A673 (cell line): ENCODE results near the gene TTYH1. TPM values are rescaled to one million over a fixed set of nuclear protein-coding genes. Genes with fewer than 3 reads are reported as not detected.
"Not testable (repeated sequence)": the region's sequence is repeated elsewhere in the genome, so short reads cannot be mapped to it uniquely, and the experiment has no call there.

Experiments used
- BruUV-seq: library from RNA; stranded (reverse); fragments of 400-500 nt; replicated peaks from 2 replicates; lab custom pipeline; 2021; lab: Mats Ljungman, UMichigan
- CTCF ChIA-PET: fragments of 300-600 bp; sonication (Branson Sonifier 250); formaldehyde crosslinking; loops from one replicate; lab custom pipeline; 2022; ENCODE audit warnings: antibody characterized with exemption; lab: Charles Lee
- POLR2A ChIA-PET: fragments of 300-600 bp; sonication (Branson Sonifier 250); formaldehyde crosslinking; loops from one replicate; lab custom pipeline; 2022; ENCODE audit warnings: antibody characterized with exemption; ENCODE audit not compliant: low non-redundant PET; lab: Charles Lee
- DNase-seq: peaks from one replicate; pipeline ENCODE4 v3.0.0-alpha.2; 2015; ENCODE audit warnings: low spot score
- H3K27ac ChIP-seq: fragments of 200-600 bp; sonication (generic); 2 replicates; pipeline ENCODE4 v1.5.1; 2016; ENCODE audit warnings: mixed run types, low read depth, mild to moderate bottlenecking, mixed read lengths, antibody characterized with exemption, low read length; ENCODE audit not compliant: poor library complexity, severe bottlenecking
- H3K27me3 ChIP-seq: fragments of 200-600 bp; sonication (generic); replicated peaks from 2 replicates; pipeline ENCODE4 v1.6.1; 2017; ENCODE audit warnings: mixed run types, low read depth, mild to moderate bottlenecking, mixed read lengths, antibody characterized with exemption, low read length; ENCODE audit not compliant: insufficient read depth, poor library complexity
- H3K36me3 ChIP-seq: fragments of 200-600 bp; sonication (generic); 2 replicates; pipeline ENCODE4 v1.6.1; 2016; ENCODE audit warnings: mixed run types, mild to moderate bottlenecking, mixed read lengths, antibody characterized with exemption, low read length; ENCODE audit not compliant: insufficient read depth, poor library complexity, severe bottlenecking
- H3K4me1 ChIP-seq: fragments of 200-600 bp; sonication (generic); 2 replicates; pipeline ENCODE4 v1.6.1; 2017; ENCODE audit warnings: mixed run types, mild to moderate bottlenecking, mixed read lengths, antibody characterized with exemption, low read length; ENCODE audit not compliant: insufficient read depth, poor library complexity, severe bottlenecking
- H3K4me3 ChIP-seq: fragments of 200-600 bp; sonication (generic); 2 replicates; pipeline ENCODE4 v1.5.1; 2016; ENCODE audit warnings: low read depth, mixed run types, mild to moderate bottlenecking, mixed read lengths, low read length; ENCODE audit not compliant: poor library complexity, severe bottlenecking
- H3K9me3 ChIP-seq: fragments of 200-600 bp; sonication (generic); 2 replicates; pipeline ENCODE4 v1.6.1; 2016; ENCODE audit warnings: mixed run types, low read depth, mild to moderate bottlenecking, mixed read lengths, antibody characterized with exemption, low read length; ENCODE audit not compliant: poor library complexity, severe bottlenecking
- EZH2 ChIP-seq: fragments of 200-600 bp; sonication (generic); IDR thresholded peaks from 2 replicates; pipeline ENCODE4 v1.6.1; 2017; ENCODE audit warnings: borderline replicate concordance, low read depth, mild to moderate bottlenecking, mixed read lengths, antibody characterized with exemption, low read length; ENCODE audit not compliant: poor library complexity, severe bottlenecking
- intact Hi-C: fragments of 100-400 bp; cut with micrococcal nuclease; formaldehyde crosslinking; loops from one replicate; pipeline ENCODE4 v1.10.0; 2022; ENCODE audit not compliant: unreplicated experiment
- total RNA-seq: library from RNA; stranded (reverse); gene quantifications from 2 replicates; pipeline ENCODE4 v1.2.3, GENCODE V29; 2021
- TF ChIP-seq, protein P1 (sequence below): fragments of 300-800, 200-600 bp; sonication (generic); conservative IDR thresholded peaks from 2 replicates; pipeline ENCODE4 v1.5.1; 2017; ENCODE audit warnings: low read depth, mild to moderate bottlenecking, antibody characterized with exemption, low read length, moderate library complexity, mixed read lengths

Gene TTYH1
- total RNA-seq, 1 experiment from 2014 or later = 3.0 TPM

DNA sequence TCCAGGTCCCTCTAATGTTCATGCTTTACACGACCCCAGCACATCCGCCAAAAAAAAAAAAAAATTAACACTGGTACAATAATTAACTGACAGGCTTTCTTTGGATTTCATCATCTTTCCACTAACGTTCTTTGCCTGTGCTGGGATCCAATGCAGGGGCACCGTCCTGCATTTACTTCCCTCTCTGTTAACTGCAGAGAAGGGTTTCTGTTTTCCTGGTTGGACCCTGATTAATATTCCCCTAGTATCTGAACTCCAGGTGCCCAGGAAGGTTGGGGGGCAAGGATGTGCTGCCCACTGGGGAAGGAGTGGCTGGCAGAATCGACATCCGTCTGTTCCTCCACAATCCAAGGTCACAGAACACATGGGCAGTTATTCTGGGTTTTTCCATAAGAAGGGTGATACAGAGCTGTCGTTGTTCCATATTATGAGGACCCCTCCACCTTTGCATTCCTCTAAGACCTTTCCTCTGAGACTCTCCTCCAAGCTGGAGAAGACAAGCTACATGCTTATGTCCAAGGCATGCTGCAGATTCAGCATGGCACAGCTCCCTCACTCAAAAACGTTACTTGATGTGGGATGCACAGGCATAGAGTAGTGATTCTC, 46.1 kb upstream of the TTYH1 start:
- ChIA-PET CTCF (no interaction called here), POLR2A (no interaction called here)
- Histone ChIP-seq H3K4me1 (no peaks in the 10 kb centered on the region), H3K9me3 (no peaks in the 10 kb centered on the region), H3K4me3 (no peak overlapping the region), H3K27ac (no peak overlapping the region), H3K36me3 (no peaks in the 10 kb centered on the region), H3K27me3 (no peaks in the 10 kb centered on the region)
- DNase-seq = no peak
- TF ChIP-seq EZH2 = no peak
- TF ChIP-seq, protein P1, sequence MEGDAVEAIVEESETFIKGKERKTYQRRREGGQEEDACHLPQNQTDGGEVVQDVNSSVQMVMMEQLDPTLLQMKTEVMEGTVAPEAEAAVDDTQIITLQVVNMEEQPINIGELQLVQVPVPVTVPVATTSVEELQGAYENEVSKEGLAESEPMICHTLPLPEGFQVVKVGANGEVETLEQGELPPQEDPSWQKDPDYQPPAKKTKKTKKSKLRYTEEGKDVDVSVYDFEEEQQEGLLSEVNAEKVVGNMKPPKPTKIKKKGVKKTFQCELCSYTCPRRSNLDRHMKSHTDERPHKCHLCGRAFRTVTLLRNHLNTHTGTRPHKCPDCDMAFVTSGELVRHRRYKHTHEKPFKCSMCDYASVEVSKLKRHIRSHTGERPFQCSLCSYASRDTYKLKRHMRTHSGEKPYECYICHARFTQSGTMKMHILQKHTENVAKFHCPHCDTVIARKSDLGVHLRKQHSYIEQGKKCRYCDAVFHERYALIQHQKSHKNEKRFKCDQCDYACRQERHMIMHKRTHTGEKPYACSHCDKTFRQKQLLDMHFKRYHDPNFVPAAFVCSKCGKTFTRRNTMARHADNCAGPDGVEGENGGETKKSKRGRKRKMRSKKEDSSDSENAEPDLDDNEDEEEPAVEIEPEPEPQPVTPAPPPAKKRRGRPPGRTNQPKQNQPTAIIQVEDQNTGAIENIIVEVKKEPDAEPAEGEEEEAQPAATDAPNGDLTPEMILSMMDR = no peak
- intact Hi-C loops = no loop called here
- no TSS peak for BruUV-seq

DNA sequence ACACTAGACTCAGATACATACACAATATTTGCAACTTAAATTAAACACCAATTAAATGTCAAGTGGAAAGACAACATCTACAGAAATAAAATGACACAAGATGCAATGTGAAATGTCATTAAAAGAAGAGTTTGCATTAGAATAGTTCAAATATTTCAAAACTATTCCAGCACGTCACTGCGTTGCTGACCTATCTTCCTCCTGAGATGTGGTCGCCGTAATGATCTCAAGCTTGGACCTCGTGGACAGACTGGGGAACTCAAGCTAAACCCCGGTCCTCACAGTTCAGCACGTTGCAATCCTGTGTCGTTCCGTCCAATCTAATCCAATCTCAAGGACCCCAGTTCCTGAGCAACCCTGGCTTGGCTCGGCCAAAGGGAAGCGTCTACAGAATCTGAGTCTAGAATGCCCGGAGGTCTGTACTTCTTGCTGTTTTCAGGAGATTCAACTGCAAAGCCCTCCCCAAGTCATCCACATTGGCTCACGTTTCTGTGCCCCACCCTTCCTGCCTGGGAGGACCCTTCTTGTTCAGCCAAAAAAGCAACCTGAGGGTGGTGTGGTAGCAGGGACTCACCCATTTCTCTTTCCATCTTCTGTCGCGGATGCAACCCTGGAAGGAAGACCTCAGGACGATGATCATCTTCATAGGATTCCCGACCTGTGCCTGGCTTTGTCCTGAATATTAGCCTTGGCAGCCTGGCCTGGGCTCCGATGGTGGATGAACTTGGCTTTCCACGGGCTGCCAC, 45.4 kb upstream of the TTYH1 start:
- POLR2A ChIA-PET, DNase-seq, H3K9me3 ChIP-seq, BruUV-seq, H3K27ac ChIP-seq, CTCF ChIA-PET, H3K4me1 ChIP-seq, H3K27me3 ChIP-seq, H3K4me3 ChIP-seq, intact Hi-C loops, H3K36me3 ChIP-seq: not testable (repeated sequence)

DNA sequence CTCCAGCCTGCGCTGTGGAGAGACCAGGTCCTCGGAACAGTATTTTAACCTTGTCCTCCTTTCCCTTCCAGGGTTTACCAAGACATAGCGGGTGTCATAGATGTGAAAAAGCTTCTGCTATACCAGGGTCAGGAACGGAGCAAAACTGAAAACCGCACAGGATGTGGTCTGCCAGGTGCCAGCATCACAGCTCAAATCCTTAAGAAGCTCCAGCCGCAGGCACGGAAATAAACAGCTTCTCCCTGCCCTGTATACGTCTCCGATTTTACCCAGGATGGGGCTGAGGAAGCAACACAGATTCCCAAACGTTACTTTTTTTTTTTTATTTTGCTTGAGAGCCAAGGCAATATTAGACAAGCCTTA, 44.8 kb upstream of the TTYH1 start:
- CTCF ChIA-PET, DNase-seq, H3K27me3 ChIP-seq, H3K4me1 ChIP-seq, intact Hi-C loops, POLR2A ChIA-PET, BruUV-seq, H3K27ac ChIP-seq, H3K9me3 ChIP-seq, H3K36me3 ChIP-seq, H3K4me3 ChIP-seq: not testable (repeated sequence)

DNA sequence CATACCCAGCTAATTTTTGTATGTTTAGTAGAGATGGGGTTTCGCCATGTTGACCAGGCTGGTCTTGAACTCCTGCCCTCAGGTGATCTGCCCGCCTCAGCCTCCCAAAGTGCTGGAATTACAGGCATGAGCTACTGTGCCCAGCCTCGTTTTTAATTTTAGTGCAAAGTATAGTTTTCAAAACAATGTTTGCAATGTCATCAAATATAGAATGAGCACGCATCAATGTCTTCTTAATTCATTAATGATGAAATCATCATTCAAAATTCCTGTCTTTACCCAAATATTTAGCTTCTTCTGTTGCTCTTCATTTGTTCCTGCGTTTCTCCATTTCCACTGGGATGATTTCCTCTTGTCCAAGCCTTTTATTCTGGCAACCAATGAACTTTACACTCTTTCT, 43.8 kb upstream of the TTYH1 start:
- H3K4me1 ChIP-seq, H3K9me3 ChIP-seq, H3K4me3 ChIP-seq, H3K27ac ChIP-seq, CTCF ChIA-PET, H3K36me3 ChIP-seq, H3K27me3 ChIP-seq, intact Hi-C loops, DNase-seq, POLR2A ChIA-PET, BruUV-seq: not testable (repeated sequence)
